Parathyroid adenoma (tissue), 2 donors: ENCODE data around the gene OLAH.

ENCODE experiments used
- H2AFZ ChIP-seq: fragments of 300-600 bp; sonication (generic); one replicate; pipeline ENCODE4 v1.7.0; 2017; ENCODE audit warnings: antibody characterized with exemption, mild to moderate bottlenecking
- H3K27ac ChIP-seq: fragments of 300-600 bp; sonication (generic); one replicate; pipeline ENCODE4 v1.7.0; 2017
- H3K27me3 ChIP-seq: fragments of 300-600 bp; sonication (generic); one replicate; pipeline ENCODE4 v1.7.0; 2017; ENCODE audit warnings: low read length; ENCODE audit not compliant: control insufficient read depth, insufficient read depth
- H3K36me3 ChIP-seq: fragments of 300-600 bp; sonication (generic); one replicate; pipeline ENCODE4 v1.7.0; 2017; ENCODE audit warnings: low read length; ENCODE audit not compliant: control insufficient read depth, insufficient read depth
- H3K4me1 ChIP-seq: fragments of 300-600 bp; sonication (generic); one replicate; pipeline ENCODE4 v1.7.0; 2017; ENCODE audit warnings: control low read depth
- H3K4me2 ChIP-seq: fragments of 300-600 bp; sonication (generic); one replicate; pipeline ENCODE4 v1.7.0; 2017; ENCODE audit warnings: low read length
- H3K4me3 ChIP-seq: fragments of 300-600 bp; sonication (generic); one replicate; pipeline ENCODE4 v1.7.0; 2017; ENCODE audit warnings: low read depth, low read length
- H3K79me2 ChIP-seq: fragments of 300-600 bp; sonication (generic); one replicate; pipeline ENCODE4 v1.7.0; 2017; ENCODE audit warnings: control low read depth
- H3K9ac ChIP-seq: fragments of 300-600 bp; sonication (generic); one replicate; pipeline ENCODE4 v1.7.0; 2017; ENCODE audit warnings: mild to moderate bottlenecking
- H3K9me3 ChIP-seq: fragments of 300-600 bp; sonication (generic); one replicate; pipeline ENCODE4 v1.7.0; 2017; ENCODE audit warnings: low read length; ENCODE audit not compliant: control insufficient read depth
- CTCF ChIP-seq: fragments of 300-600 bp; sonication (generic); IDR thresholded peaks from one replicate; pipeline ENCODE4 v1.7.0; 2017; ENCODE audit warnings: antibody characterized with exemption, mild to moderate bottlenecking
- donor health status: primary hyperparathyroidism.

The OLAH gene

GRCh38 chr10:15046626-15047025 lies 2.9 kb downstream of the OLAH start:
- H3K27ac ChIP-seq = no peak overlapping the region

GRCh38 chr10:15049533-15049932 lies 5.8 kb downstream of the OLAH start:
- Histone ChIP-seq H3K36me3 (no peaks in the 10 kb centered on the region), H3K79me2 (no peaks in the 10 kb centered on the region), H3K4me2 (no peak overlapping the region), H3K27me3 (no peaks in the 10 kb centered on the region), H2AFZ (no peak overlapping the region), H3K27ac (no peak overlapping the region), H3K4me3 (no peak overlapping the region), H3K9me3 (no peaks in the 10 kb centered on the region), H3K9ac (no peak overlapping the region), H3K4me1 (no peaks in the 10 kb centered on the region)
- TF ChIP-seq CTCF = no peak

More at GRCh38 chr10:15046626-15047025, 2.9 kb downstream of the OLAH start:
- Histone ChIP-seq H2AFZ (no peak overlapping the region), H3K9ac (no peak overlapping the region), H3K27me3 (no peaks in the 10 kb centered on the region), H3K79me2 (no peaks in the 10 kb centered on the region), H3K4me3 (no peak overlapping the region), H3K4me2 (no peak overlapping the region), H3K36me3 (no peaks in the 10 kb centered on the region), H3K9me3 (no peaks in the 10 kb centered on the region), H3K4me1 (no peaks in the 10 kb centered on the region)
- no peak for TF ChIP-seq CTCF

GRCh38 chr10:15052121-15052520 lies 8.4 kb downstream of the OLAH start:
- Histone ChIP-seq H3K9me3 (no peaks in the 10 kb centered on the region), H2AFZ (no peak overlapping the region), H3K9ac (no peak overlapping the region), H3K79me2 (no peaks in the 10 kb centered on the region), H3K4me1 (no peaks in the 10 kb centered on the region), H3K4me2 (no peak overlapping the region), H3K27ac (no peak overlapping the region), H3K4me3 (no peak overlapping the region), H3K27me3 (no peaks in the 10 kb centered on the region), H3K36me3 (no peaks in the 10 kb centered on the region)
- TF ChIP-seq CTCF = no peak

GRCh38 chr10:15053061-15053460 lies 9.3 kb downstream of the OLAH start:
- H3K9me3 ChIP-seq = no peaks in the 10 kb centered on the region
- H3K4me1 ChIP-seq = no peaks in the 10 kb centered on the region
- H2AFZ ChIP-seq = no peak overlapping the region
- H3K79me2 ChIP-seq = no peaks in the 10 kb centered on the region
- no peak overlapping the region for H3K27ac ChIP-seq
- no peak overlapping the region for H3K4me3 ChIP-seq
- H3K9ac ChIP-seq = no peak overlapping the region
- TF ChIP-seq CTCF = no peak
- H3K4me2 ChIP-seq = no peak overlapping the region
- H3K27me3 ChIP-seq = no peaks in the 10 kb centered on the region
- H3K36me3 ChIP-seq = no peaks in the 10 kb centered on the region

GRCh38 chr10:15058689-15059088 lies 14.9 kb downstream of the OLAH start:
- Histone ChIP-seq H3K4me2 (no peak overlapping the region), H2AFZ (no peak overlapping the region), H3K4me1 (no peaks in the 10 kb centered on the region), H3K27me3 (no peaks in the 10 kb centered on the region), H3K27ac (no peak overlapping the region), H3K9ac (no peak overlapping the region), H3K9me3 (no peaks in the 10 kb centered on the region), H3K36me3 (no peaks in the 10 kb centered on the region), H3K79me2 (no peaks in the 10 kb centered on the region), H3K4me3 (no peak overlapping the region)
- TF ChIP-seq CTCF = no peak
